Myocyte (in vitro differentiated cells): ENCODE results near the gene ADRB1. TPM values are rescaled to one million over a fixed set of nuclear protein-coding genes. Genes with fewer than 3 reads are reported as not detected.

Experiments used
- DNase-seq: peaks from one replicate; pipeline ENCODE4 v3.0.0-alpha.2; 2012; ENCODE audit warnings: low read depth
- total RNA-seq: library from RNA; depleted of rRNA; stranded (reverse); fragments of >200 nt; gene quantifications from 2 replicates; pipeline ENCODE4 v1.2.3, GENCODE V29; 2014

Gene ADRB1
- total RNA-seq, 1 donor from 2014 or later, result 0.67 TPM

DNA sequence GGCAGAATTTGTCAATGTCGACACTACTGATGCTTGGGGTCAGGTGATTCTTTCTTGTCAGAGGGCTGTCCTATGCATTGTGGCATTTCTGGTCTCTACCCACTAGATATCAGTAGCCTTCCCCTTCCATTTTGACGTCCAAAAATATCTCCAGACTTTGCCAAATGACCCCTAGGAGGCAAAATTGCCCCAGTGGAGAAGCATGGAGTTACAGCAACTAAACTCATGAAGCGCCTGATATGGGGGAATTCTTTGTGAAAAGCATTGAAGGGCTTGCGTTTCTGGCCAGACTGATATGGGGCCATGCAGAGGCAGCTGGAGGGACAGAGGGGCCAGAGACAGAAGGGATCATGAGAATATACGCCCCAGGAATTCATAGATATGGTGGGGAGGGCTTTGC, 43.6 kb downstream of the ADRB1 start:
- DNase-seq, result no peak

DNA sequence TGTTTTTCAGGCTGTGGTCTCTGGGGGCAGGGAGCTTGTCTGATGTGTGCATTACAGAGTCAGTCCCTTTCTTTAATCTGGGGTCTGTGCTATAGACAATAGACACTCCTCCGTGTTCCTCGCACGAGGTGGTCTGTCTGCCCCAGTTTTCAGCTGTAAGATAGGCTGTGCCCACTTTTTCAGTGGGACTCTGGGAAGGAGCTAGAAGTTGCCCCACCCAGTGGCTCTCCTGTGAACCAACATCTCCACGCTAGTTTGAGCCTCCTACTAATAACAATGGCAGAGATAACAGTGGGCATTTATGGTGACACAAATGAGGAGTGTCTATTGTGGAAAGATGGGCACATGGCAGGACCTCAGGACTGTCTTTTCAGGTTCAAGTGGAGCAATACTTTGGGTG, 44.0 kb downstream of the ADRB1 start:
- DNase-seq, result no peak

GRCh38 chr10:114094795-114095194, 51.1 kb downstream of the ADRB1 start:
- DNase-seq, result no peak

- DNase-seq, result peak; percentile 18
Observed at GRCh38 chr10:114095559-114096337, 52.1 kb downstream of the ADRB1 start.

Other genes with a start within 250 kb of the ADRB1 start
- 3.8 and 4.4 TPM in 2 replicates for gene DCLRE1A, start 189.8 kb upstream of the ADRB1 start, total RNA-seq
- 21.2 and 26.9 TPM in 2 replicates for gene NHLRC2, start 189.2 kb upstream of the ADRB1 start, total RNA-seq
- 27.0 and 35.0 TPM in 2 replicates for gene CCDC186, start 130.3 kb downstream of the ADRB1 start, total RNA-seq
- gene TDRD1, start 135.5 kb downstream of the ADRB1 start, total RNA-seq, result 0.51 and 0.62 TPM in 2 replicates
- gene VWA2, start 195.4 kb downstream of the ADRB1 start, total RNA-seq, result 0.26 and 0.45 TPM in 2 replicates